ENCODE results near the gene ZNF500. TPM values are rescaled to one million over a fixed set of nuclear protein-coding genes. Genes with fewer than 3 reads are reported as not detected.

The ZNF500 gene
- total and polyA plus RNA-seq, 2 donors from 2014 or later: 4.9 to 18.3 TPM

DNA sequence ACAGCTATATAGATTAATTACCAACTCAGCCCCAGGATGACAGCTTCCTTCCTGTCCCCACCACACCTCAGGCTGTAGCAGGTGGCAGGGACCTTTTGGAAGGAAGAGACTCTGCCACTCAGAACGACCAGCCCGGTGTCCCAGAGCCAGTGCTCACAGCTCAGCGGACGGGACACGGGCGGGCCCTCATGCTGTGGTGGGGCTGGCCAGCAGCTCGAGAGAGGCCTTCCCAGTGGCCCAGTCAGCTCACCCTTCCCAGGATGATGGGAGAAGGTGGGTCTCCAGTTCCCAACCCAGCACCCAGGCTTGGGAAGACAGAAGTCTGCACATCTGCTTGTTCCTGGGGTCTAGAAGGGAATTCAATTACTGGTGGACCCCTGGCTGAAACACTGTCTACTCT is 63.1 kb downstream of the ZNF500 start:
- no peaks in the 10 kb centered on the region for H3K27me3 ChIP-seq (ENCODE audit: control insufficient read depth, insufficient read depth, low read length)
- H3K9me3 ChIP-seq (ENCODE audit: control insufficient read depth in 2 of 3, insufficient read depth in 1 of 3, low read length in 3 of 3): no peaks in the 10 kb centered on the region
- H3K9ac ChIP-seq (ENCODE audit: low read length in 3 of 3): peak overlapping the region in 1 of 3 donors; percentile 26
- no peak overlapping the region for H3K4me3 ChIP-seq (ENCODE audit: low read length in 3 of 3)
- FAIRE-seq (no peak), DNase-seq (peak in 1 of 5 donors; percentile 46)
- H3K27ac ChIP-seq (ENCODE audit: low read depth in 2 of 2, low read length in 2 of 2): peak overlapping the region; percentile 73 to 82
- TF ChIP-seq, protein P1, sequence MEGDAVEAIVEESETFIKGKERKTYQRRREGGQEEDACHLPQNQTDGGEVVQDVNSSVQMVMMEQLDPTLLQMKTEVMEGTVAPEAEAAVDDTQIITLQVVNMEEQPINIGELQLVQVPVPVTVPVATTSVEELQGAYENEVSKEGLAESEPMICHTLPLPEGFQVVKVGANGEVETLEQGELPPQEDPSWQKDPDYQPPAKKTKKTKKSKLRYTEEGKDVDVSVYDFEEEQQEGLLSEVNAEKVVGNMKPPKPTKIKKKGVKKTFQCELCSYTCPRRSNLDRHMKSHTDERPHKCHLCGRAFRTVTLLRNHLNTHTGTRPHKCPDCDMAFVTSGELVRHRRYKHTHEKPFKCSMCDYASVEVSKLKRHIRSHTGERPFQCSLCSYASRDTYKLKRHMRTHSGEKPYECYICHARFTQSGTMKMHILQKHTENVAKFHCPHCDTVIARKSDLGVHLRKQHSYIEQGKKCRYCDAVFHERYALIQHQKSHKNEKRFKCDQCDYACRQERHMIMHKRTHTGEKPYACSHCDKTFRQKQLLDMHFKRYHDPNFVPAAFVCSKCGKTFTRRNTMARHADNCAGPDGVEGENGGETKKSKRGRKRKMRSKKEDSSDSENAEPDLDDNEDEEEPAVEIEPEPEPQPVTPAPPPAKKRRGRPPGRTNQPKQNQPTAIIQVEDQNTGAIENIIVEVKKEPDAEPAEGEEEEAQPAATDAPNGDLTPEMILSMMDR (IDR thresholded peaks at IDR 0.05; ENCODE audit: borderline replicate concordance, extremely low read depth, insufficient read depth): no peak
- intact Hi-C loops (cut with DNase I): no loop called here
- peaks cover 5 to 20% (median 10%) of the 10 kb centered on the region in 3 donors for H3K36me3 ChIP-seq (ENCODE audit: control insufficient read depth in 2 of 3, insufficient read depth in 3 of 3, low read length in 3 of 3)
- H3K4me1 ChIP-seq (ENCODE audit: control insufficient read depth in 2 of 3, insufficient read depth in 2 of 3, low read depth in 1 of 3, low read length in 3 of 3): peaks cover 0 to 35% (median 25%) of the 10 kb centered on the region in 3 donors

DNA sequence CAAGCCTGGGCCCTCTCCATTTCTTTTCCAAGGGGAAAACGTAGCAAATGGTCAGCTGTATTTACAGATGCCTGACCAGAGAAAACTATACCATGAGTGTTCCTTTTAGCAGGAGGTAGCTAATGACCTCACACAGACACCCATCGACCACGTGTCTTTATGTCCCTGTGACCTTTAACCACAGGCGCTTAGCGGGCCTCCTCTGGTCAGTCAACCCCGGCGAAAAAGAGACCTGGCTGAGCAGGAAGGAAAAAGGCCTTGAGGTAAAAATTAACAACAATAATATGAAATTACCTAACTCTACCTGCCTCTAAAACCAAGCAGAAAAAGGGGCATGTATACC is 64.5 kb downstream of the ZNF500 start:
- Histone ChIP-seq H3K27me3 (ENCODE audit: control insufficient read depth, insufficient read depth, low read length) (no peaks in the 10 kb centered on the region), H3K36me3 (ENCODE audit: control insufficient read depth in 2 of 3, insufficient read depth in 3 of 3, low read length in 3 of 3) (peaks cover 5 to 20% (median 10%) of the 10 kb centered on the region in 3 donors), H3K4me1 (ENCODE audit: control insufficient read depth in 2 of 3, insufficient read depth in 2 of 3, low read depth in 1 of 3, low read length in 3 of 3) (peaks cover 0 to 35% (median 25%) of the 10 kb centered on the region in 3 donors), H3K9ac (ENCODE audit: low read length in 3 of 3) (peak overlapping the region in 1 of 3 donors; percentile 31), H3K9me3 (ENCODE audit: control insufficient read depth in 2 of 3, insufficient read depth in 1 of 3, low read length in 3 of 3) (no peaks in the 10 kb centered on the region), H3K27ac (ENCODE audit: low read depth in 2 of 2, low read length in 2 of 2) (peak overlapping the region; percentile 90 to 91), H3K4me3 (ENCODE audit: low read length in 3 of 3) (peak overlapping the region in 2 of 3 donors; percentile 6 to 25)
- intact Hi-C loops (cut with DNase I): no loop called here
- TF ChIP-seq, protein P1 (IDR thresholded peaks at IDR 0.05; ENCODE audit: borderline replicate concordance, extremely low read depth, insufficient read depth): no peak
- FAIRE-seq: no peak
- peak in 1 of 5 donors; percentile 72 for DNase-seq

DNA sequence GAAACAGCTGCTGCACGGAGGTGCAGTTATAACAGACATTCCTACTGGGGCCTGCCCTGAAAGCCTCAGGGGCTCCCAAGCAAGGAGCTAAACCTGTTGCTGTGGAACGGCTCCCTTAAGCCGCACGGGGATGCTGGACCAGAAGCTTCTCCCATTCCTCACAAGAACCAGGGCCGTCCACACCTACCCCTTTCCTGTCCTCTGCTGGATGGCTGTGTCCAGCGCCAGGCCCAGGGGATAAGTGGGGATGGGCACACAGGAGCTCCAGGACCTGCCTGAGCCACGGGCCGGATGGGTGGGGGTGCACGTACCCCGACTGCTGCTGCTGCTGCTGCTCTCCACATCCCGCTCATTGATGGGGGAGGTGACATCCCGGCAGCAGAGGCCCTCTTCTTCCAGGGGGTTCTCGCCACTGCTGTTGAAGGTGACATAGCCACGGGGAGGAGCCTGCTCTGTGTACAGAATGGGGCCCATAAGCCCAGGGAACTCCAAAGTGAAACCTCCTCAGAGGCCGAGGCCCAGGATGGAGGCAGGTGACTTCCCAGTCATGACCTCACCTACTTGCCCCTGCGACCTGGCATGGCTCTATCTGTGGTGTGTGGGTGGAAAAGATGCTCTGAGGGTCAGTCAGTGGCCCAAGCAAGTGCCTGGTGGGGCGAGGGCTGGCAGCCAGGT is 65.0 kb downstream of the ZNF500 start:
- intact Hi-C loops (cut with DNase I): no loop called here
- no peaks in the 10 kb centered on the region for H3K9me3 ChIP-seq (ENCODE audit: control insufficient read depth in 2 of 3, insufficient read depth in 1 of 3, low read length in 3 of 3)
- FAIRE-seq (no peak), DNase-seq (peak in 1 of 5 donors; percentile 72)
- peaks cover 5 to 20% (median 10%) of the 10 kb centered on the region in 3 donors for H3K36me3 ChIP-seq (ENCODE audit: control insufficient read depth in 2 of 3, insufficient read depth in 3 of 3, low read length in 3 of 3)
- TF ChIP-seq, protein P1 (IDR thresholded peaks at IDR 0.05; ENCODE audit: borderline replicate concordance, extremely low read depth, insufficient read depth): no peak
- peaks cover 0 to 35% (median 26%) of the 10 kb centered on the region in 3 donors for H3K4me1 ChIP-seq (ENCODE audit: control insufficient read depth in 2 of 3, insufficient read depth in 2 of 3, low read depth in 1 of 3, low read length in 3 of 3)
- H3K4me3 ChIP-seq (ENCODE audit: low read length in 3 of 3): no peak overlapping the region
- peak overlapping the region in 1 of 3 donors; percentile 31 for H3K9ac ChIP-seq (ENCODE audit: low read length in 3 of 3)
- no peaks in the 10 kb centered on the region for H3K27me3 ChIP-seq (ENCODE audit: control insufficient read depth, insufficient read depth, low read length)
- H3K27ac ChIP-seq (ENCODE audit: low read depth in 2 of 2, low read length in 2 of 2): peak overlapping the region; percentile 57 to 91
